ENCODE measurements around the gene RARS2.

The RARS2 gene

DNA sequence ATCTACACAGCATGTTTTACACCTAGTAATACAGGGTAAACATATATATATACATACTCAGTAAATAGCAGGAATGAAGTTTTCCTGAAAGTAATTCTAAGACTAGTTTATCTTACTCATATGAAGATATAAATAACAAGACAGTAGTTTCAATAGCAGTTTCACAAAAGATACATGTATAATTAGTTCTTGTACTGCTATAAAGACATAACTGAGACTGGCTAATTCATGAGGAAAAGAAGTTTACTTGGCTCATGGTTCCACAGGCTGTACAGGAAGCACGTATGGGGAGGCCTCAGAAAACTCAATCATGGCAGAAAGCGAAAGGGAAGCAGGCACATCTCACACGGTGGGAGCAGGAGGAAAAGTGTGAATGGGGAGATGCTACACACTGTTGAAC is 16.9 kb downstream of the RARS2 start:
- DNase-seq = no peak

DNA sequence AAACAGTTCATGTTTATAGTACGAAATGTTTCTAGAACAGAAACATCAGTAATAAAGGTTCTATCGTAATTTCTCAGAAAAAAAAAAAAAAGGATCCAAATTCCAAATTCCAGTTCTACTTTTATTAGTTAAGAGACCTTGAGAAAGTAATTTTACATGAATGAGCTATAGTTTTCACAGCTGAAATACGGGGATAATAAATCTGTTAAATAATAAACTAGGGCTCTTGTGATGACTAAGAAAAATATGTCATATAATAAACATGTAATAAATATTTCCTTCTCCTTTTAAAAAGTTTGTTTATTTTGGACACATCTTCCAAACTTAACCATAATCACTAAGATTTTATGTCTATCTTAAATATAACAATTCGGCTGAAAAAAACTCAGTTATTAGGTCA is 17.8 kb downstream of the RARS2 start:
- DNase-seq = no peak

DNA sequence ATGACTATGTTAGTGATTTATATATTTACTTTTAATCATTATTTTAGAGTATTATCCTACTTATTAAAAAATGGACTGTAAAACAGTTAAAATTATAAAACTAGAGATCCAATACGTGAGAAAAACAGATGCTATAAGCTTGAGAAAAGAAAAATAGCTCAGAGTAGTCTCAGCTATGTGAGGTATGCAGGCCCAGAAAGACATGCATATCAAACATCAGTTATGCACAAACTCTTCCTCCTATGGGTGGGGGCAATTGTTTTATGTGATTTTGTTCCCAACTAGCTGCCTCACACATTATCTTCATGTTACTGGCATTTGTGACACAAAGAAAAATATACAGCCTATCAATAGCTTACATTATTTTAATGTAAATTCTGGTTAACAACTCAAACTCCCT is 28.8 kb downstream of the RARS2 start:
- DNase-seq = no peak

DNA sequence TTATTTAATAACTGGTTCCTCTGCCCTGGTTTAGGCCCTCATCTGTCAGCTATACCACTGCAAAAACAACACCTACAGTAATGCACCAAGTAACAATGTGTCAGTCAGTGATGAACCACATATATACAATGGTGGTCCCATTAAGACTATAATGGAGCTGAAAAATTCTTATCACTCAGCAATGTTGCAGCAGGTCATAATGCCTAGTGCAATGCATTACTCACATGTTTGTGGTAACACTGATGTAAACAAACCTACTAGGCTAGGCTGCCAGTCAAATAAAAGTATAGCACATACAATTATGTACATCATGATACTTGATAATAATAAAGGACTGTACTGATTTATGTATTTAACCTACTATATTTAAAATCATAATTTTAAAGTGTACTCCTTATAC is 31.3 kb downstream of the RARS2 start:
- DNase-seq = no peak

DNA sequence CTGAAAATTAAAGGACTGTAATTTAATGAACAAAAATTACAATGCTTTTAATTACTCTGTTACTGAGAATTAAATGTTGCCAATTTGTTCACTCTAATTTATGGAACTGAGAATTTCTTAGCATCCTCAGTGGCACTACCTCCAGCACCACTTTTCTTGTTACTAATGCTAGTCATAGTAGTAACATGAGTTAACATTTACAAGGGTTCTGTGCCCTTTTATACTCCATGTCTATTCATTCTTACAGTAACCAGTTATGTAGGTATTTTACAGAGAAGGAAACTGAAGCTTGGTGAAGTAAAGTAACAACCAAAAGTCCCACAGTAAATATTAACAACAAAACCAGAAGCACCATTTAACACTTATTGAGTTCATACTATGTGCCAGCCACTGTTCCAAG is 34.3 kb downstream of the RARS2 start:
- no peak for DNase-seq

DNA sequence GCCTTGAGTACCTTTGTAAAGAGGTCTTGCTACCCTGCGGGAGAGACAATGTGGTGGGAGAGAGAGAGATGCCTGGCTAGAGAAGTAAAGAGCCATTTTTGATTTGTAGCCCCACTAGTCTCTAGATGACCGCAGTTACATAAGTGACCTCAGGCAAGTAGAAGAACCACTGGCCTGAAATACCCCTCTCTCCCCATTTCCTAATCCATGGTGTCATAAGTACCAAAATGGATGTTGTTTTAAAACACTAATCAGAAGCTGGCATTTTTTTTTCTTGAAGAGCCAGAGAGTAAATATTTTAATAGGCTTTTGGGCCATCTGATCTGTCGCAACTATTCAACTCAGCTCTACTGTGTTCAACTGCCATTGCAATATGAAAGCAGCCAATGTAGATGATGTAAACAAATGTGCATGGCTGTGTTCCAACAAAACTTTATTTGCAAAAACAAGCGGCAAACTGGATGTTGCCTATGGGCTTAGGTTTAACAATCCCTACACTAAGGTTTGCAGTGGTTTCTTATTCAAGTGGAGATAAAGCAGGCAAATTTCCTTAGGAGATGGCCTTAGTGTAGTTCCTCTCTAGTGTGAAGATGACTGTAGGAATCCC is 36.5 kb downstream of the RARS2 start:
- DNase-seq = no peak

DNA sequence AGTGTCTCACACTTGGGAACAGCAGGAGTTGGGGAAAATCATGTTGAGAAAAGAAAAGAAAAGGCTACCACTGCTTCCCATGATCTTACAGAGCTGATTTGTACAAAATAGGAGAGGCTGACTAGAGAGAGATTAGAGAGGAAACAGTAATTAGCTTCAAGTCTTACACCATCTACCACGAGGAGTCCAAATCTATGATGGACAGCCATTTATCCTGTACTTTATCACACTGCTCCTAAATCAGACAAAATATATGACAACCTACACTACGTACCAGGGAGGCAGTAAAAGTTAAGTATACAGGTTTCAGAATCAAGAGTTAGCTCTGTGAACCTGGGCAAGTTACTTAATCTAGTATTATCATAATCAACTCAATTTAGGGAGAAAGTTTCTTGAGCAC is 38.0 kb downstream of the RARS2 start:
- no peak for DNase-seq

DNA sequence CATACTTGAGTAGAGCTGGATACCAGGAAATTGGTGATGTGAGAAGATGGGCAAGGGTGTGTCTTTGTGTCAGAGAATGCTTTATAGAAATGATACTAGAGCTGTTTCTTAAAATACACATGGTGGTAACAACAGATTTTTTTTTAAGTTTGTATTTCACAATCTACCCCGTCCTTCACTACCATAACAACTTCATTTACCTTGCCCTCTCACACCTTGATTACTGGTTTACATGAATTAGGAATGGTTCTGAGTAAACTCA is 45.4 kb downstream of the RARS2 start:
- DNase-seq = no peak

DNA sequence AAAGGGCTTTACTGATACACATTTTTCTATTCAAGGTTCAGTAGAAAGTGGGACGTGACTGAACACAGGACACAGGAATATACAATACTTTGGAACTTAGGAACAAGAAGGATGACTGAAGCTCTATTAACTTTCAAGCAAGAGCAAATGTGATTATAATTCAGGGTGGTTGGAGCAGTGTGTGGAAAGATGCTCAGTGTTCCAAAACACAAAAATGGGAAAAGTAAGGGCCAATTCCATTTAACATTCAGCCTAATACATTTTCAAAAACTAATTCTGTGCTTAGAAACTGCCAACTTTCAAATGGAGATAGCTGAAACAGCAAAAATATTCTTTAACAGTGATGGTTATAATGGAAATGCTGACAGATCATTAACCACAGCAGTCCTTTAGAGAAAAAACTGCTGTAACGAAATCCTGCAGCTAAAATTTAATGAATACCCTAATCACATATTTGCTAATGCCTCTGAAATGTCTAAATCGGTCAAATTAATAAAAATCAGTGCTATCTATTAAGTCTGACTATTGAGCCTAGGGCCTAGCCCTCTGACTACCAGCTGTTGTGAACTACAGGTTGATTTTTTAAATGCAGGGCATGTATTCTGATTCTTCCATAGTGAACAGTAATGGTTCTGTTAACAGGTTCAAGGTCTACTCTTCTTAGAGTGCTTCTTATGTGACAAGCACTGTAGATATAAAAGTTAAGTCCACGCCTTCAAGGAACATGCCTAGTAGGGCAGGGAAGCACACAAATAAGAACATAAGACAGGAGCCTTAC is 45.9 kb downstream of the RARS2 start:
- DNase-seq = no peak

DNA sequence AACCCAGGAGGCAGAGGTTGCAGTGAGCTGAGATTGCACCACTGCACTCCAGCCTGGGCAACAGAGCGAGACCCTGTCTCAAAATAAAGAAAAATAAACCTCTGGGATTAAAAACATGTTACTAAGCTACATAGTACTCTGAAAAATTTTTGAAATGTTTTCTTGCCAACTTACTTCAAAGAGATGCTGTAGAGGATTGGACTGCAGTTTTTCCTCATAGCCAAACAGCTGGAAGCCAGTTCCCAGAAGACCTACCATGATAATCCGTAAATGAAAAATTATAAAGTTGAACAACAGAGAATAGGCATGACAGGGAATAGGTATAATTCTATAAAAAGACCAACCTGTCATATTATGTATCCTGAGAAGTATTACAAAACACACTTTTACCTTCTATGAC is 48.0 kb downstream of the RARS2 start:
- DNase-seq = no peak

DNA sequence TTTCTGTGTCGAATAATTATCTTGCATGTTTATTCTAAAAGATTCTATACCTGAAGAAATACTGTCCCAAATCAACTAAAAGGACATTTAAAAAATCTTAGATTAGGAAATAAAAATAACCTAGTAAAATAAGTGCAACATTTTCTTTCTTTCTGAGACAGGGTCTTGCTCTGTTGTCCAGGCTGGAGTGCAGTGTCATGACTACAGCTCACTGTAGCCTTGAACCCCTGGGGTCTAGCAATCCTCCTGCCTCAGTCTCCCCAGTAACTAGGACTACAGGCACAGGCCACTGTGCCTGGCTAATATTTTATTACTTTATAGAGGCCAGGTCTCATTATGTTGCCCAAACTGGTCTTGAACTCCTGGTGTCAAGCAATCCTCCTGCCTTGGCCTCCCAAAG is 48.7 kb downstream of the RARS2 start:
- no peak for DNase-seq

DNA sequence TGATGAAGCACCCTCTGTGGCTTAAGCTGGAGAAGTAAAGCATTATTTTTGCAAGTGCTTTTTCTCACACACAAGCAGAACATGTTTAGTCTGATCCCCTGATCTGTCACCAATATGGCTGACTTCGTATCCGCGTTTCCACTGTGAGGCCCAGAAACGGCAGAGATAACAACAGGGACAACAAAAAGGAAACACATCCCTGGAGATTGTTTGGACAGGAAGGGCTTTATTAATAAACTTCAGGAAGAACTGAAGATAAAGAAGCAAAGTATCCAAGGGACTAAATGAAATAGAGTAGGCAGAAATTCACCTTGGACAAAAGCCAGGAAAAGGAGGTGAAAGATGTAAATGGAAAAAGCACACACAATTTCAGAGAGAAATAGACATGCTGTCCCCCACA is 49.2 kb downstream of the RARS2 start:
- no peak for DNase-seq

DNA sequence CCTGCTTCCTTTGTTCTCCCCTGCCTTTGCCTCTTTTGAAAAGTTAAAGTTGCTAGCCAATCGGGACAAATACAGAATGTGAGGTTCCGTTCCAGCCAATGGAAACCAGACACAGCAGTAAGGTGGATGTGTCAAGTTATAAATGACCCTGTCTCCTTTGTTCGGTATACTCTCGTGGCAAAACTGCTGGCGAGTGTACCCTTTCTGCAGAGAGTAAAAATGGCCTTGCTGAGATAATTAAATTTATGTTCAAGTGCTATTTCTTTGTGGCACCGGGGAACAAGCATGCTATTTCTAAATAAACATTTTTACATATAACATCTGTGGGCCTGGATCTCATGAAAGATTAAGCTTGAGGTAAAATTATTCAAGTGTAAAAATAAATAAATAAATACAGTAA is 50.2 kb downstream of the RARS2 start:
- DNase-seq = no peak

DNA sequence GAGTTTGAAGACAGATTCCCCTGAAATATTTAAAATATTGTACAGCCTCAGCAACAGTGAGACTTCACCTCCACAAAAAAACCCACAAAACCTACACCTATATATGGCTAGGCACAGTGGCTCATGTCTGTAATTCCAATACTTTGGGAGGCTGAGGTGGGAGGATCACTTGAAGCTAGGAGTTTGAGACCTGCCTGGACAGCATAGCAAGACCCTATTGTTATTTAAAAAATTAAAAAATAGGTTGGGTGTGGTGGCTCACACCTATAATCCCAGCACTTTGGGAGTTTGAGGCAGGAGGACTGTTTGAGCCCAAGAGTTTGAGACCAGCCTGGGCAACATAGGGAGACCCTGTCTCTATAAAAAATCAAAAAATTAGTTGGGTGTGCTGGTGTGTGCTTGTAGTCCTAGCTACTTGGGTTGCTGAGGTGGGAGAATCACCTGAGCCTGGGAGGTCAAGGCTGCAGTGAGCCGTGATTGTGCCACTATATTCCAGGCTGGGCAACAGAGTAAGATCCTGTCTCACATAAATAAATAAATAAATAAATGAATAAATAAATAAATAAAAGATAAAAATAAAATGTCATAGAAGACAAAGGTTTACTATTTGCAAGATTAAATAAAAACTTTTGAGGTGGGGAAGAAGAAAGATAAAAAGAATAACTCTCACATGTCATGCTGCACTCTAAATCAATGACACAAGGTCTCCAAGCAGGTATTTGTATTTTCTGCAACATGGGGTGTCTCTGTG is 51.1 kb downstream of the RARS2 start:
- no peak for DNase-seq

DNA sequence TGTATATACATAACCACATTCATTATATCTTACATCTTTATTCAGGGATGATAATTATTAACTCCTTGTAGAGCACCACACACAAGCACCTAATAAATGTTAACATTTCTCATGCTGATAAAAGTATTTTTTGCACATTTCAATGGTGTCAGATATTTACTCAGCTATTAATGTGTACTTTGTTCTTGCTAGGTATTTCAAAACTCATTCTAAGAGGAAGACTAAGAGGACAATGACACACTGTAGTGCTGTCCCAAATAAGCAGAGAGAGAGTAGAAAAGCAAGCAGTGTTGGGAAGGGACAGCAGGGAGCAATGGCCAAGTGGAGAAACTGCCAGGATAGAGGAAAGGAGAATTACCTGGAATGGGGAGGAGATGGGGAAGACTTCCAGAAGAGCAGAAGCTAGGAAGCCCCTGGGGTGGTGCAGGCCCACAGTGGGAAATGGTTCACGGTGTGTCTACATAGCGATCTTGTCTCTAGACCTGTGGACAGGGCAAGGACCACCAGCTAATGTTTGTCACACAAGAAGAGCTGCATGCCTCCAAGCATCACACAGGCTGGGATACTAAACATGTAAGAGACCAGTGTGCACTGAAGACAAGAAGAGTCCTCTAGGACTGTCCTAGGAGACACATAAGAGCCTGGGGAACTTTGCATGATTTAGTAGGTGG is 55.3 kb downstream of the RARS2 start:
- no peak for DNase-seq

DNA sequence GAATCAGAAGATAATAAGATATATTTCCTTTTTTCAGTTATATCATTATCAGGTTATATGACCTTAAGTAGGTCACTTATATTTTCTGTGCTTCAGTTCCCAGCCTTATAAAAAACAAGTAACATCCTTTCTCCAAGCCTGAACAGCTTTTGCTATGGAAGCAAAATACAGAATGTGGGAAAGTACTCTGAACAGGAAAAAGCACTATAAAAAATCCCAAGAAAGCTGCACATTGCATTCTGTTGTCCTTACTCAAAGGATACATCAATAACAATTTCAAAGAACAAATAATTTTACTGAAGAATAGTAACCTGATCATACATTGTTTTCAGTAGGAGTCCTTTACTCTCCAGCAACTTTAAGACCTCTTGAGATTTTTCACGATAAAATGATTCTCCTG is 60.6 kb downstream of the RARS2 start:
- DNase-seq = no peak

DNA sequence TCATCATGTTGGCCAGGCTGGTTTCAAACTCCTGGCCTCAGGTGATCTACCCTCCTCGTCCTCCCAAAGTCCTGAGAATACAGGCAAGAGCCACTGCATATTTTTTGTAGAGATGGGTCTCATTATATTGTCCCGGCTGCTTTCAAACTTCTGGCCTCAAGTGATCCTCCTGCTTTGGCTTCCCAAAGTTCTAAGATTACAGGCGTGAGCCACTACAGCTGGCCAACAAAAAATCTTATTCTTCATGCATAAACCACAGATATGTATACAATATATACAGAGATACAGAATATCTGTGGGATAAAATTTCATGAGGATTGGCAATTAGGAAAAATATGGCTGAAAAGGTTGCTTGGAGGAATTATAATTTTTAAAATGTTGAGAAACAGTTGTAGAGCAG is 67.1 kb downstream of the RARS2 start:
- DNase-seq = no peak

DNA sequence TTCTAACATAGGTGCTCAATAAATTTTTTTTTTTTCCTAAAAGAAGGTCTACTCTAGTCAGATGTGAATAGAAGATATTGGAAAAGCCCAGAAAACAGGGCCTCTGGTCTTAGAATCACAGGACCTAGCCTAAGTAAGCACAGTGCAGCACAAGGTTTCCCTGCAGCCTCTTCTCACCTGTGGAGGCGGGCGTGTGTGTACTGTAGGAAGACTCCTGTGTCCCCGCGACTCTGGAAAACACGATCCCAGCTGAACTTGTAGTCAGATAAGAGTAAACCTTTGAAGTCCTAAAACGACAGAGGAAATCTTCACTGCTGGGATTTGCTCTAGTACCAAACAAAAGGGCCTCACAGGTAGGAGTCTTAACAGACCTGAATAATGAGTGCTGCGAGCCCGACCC is 71.3 kb downstream of the RARS2 start:
- no peak for DNase-seq

DNA sequence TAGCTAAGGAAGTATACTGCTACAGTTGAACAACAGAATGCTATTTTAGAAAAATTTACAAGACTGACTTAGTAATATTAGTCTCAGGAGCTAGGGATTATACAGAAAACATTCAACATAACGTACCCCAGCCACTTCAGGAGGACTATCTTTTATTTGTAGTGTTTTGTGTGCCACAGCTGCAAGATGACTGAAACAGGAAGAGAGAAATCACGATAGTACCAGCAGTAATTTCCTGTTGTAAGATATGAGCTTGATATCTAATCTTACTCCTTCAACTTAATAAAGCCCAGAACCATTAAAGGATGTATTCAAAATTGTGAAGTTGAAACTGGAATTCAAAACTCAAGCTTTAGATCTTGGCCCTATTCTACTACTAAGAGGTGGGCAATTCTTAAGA is 75.0 kb downstream of the RARS2 start:
- peak; percentile 30 for DNase-seq

DNA sequence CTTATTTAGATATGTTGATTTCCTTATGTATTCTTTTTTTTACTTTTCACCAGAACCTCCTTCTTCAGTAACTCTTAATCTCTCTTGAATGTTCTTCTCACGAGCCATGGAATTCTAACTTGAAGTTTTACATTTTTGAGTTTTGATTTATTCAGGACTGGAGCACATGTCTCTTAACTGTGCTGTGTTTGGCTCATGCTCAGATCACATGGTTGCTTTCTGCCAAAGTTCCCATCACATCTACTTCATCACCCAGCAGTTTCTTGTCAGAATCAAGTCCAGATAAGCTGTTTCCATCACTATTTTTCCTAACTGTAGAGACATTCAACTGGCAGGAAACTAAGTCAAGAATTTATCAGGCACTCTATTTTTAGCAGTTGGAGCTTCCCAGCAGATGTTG is 85.3 kb downstream of the RARS2 start:
- no peak for DNase-seq

DNA sequence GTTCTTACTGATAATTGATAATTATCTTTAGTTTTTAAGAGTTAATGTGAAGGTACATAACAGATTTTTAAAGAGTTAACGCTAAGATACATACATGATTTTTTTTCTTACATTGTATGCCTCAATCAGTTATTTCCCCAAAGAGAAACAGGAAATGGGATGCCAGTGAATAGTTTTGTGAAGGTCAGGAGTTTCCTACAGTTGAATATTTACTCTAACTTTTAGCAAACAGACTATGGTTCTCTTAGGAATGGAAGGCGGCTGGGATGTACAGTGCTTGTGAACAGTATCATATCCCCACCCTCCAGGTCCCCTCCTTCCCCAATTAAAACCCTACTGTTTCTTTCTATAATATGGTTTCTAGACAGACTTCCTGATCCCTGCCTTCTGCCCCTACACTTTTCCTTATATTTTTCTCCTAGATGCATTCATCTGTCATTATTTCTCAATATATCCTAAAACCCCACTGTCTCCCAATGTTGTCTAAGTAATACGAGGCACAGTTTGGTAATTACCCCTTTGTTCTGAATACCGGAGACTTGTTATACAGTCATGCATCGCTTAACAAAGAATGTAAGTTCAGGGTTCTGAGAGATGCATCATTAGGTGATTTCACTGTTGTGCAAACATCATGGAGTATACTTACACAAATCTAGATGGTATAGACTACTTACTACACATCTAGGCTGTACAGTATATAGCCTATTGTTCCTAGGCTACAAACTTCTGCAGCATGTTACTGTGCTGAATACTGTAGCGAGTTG is 87.8 kb downstream of the RARS2 start:
- DNase-seq = no peak

DNA sequence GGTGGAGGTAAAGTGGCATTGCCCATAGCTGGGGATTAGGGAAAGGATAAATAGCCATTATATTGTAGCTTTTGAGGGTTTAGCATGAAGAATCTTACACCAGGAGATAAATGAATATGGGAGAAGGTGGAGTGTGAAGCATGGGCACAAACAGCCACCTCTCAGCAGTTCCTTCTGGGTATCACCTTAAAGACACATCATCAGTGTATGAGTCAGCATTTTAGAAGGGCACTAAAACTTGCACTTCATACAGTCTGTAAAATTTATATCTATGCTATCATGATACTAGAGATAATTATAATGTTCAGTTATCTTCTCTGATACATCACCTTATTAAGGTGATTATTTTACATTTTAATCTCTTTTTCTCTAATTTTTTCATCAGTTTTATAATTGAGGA is 91.7 kb downstream of the RARS2 start:
- peak; percentile 16 for DNase-seq

DNA sequence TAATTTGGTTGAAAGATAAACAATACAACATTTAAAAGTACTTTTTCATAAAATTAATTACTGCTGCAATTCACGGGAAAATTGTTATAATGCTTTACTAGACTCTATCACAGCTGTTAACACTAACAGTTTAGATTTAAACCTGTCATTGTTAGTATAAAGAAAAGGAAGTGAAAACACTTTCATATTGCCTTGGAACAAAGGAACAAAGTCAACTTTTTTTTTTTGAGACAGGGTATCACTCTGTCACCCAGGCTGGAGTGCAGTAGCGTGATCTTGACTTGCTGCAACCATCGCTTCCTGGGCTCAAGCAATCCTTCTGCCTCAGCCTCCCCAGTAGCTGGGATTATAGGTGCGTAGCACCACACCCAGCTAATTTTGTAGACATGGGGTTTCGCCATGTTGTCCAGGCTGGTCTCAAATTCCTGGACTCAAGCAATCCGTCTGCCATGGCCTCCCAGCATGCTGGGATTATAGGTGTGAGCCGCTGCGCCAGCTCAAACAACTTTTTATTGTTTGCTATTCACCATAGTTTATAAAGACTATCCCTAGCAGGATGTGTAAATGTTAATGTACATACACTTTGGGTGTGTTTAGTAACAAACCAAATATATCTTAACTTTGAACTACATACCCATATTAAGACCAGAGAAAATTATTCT is 94.9 kb downstream of the RARS2 start:
- no peak for DNase-seq
